CD4-positive, alpha-beta T cell treated with Interleukin-12 subunit alpha and Interleukin-12 subunit beta, for 1 hour (primary cell): Measurements from ENCODE around the gene KLHL3.
A peak's percentile ranks its signal among the peaks of the same experiment; 100 is the strongest.

Source experiments
- DNase-seq: peaks from one replicate; pipeline ENCODE4 v3.0.0-alpha.2; 2020

Gene KLHL3

DNA sequence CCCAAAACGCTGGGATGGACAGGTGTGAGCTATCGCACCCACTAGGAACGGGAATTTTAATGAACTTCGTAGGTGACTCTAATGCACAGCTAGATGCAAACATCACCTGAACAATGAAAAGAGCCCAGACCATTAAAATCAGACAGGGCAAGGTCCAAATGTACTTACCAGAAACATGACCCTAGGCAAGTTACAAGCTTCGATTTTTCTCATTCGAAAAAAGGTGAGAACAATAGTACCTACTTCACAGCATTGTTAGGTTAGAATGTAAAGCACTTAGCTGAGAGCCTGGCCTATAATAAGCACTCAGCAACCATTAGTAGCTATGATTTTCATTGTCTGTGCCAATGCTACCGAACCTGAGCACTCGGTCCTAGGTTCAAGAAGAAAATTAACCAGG lies 5.8 kb upstream of the KLHL3 start:
- DNase-seq: no peak

GRCh38 chr5:137739737-137740136 lies 3.8 kb upstream of the KLHL3 start:
- DNase-seq: no peak

DNA sequence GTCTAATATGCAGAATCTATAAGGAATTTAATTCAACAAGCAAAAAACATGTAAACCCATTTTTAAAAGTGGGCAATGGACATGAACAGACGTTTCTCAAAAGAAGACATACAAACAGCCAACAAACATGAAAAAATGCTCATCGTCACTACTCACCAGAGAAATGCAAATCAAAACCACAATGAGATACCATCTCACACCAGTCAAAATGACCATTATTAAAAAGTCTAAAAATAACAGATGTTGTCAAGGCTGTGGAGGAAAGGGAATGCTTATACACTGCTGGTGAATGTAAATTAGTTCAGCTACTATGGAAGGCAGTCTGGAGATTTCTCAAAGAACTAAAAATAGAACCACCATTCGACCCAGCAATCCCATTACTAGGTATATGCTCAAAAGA lies 3.1 kb upstream of the KLHL3 start:
- DNase-seq: no peak

GRCh38 chr5:137737349-137738131 lies 1.7 kb upstream of the KLHL3 start:
- peak; percentile 42 for DNase-seq

DNA sequence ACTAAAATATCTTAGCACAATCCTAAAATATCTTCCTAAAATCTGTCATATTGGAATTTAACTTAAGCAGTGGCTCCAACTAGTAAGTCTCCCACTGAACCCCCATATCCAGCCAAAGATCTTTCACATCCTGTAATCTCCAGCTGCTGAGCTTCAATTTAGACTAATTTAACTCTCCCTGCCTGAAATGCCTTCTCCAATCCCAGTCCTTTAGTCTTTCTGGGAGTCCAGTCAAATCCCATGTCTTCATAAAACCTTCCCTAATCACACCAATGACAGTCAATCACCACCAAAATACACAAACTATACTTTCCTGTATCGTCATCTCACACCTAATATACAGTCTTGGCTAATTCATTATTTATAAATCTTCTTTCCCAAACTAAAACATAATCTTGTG lies 607 bp upstream of the KLHL3 start:
- no peak for DNase-seq

DNA sequence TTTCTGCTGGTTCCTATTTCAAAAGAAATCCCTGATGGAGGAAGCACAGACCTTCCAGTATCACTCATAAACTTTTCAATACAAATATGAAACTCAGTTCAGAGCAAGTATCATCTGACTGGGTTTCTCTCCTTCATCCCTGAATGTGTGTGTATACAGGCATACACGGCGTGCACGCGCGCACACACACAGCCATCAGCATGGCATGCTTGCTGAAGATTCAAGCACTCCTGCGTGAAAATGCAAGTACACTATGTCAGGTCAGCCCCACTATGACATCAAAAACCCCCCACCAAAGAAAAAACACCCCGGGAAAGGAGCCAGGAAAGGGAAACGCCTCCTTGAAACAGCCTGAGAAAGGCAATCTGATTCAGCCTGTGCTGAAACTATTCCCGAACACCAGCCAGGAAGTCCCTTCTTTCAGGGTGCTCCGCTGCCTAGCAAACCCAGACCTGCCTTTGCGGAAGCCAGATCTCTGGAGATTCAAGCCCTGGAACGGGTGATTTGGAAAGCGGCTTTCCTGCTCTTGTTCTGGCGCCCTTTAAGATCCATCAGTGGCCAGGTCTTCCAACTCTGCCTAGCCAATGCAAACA lies 831 bp downstream of the KLHL3 start:
- DNase-seq: peak; percentile 9

DNA sequence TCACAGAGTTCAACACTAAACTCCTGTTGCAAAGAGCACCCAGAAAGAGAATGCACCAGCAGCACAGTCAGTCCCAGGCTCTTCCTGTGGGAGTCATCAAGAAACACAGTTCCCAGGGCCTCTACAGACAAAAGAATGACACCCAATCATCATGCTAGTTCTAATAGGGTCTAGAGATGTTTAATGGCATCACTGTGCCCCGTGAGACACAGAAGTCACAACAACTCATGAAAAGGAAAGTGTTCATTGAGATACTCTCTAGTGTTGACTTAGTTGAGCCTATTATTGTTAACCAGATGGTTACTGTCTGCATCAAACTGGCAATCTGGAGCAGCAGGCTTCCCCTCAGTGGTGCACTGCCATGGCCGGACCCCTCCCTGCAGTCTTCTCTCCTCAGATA lies 1.6 kb downstream of the KLHL3 start:
- no peak for DNase-seq

DNA sequence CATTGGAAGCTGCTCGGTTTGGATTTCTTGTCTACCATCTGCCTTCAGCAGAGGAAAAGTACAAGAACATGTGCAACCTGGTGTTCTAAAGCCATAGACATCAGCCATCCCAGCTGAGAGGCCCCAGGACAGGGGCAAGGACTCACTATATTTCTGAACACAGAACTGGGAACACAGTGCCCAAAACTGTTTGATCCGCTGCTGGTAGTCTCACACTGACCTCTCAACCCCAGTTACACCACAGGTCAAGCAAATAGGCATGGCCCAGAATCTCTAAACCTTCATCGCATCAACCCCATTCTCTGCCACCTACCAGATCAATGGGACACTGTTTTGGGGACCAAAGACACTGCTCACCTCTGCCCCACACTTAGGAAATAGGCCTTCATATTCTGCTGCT lies 2.0 kb downstream of the KLHL3 start:
- DNase-seq: no peak

- no peak for DNase-seq
Measured at GRCh38 chr5:137733006-137733405, 2.9 kb downstream of the KLHL3 start.

DNA sequence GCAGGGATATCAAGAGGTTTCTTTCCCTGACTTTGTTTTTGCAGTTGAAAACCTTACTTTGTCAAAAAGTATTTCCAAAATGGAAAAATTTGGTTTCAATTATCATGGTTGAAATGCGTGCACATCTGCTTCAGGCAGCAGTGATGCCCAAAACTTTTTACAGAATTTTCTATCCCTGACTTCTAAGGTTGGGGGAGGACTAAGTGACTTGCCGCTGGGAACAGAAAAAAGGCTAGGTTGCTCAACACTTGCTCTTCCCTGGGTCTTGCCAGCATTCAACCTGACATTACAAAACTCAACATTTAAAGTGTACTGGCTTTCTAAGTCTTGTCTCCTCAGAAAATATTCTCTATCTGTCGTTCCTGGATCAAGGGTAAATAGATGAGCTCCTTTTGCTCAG lies 4.7 kb downstream of the KLHL3 start:
- DNase-seq: no peak

- no peak for DNase-seq
Measured at GRCh38 chr5:137730336-137730735, 5.6 kb downstream of the KLHL3 start.

DNA sequence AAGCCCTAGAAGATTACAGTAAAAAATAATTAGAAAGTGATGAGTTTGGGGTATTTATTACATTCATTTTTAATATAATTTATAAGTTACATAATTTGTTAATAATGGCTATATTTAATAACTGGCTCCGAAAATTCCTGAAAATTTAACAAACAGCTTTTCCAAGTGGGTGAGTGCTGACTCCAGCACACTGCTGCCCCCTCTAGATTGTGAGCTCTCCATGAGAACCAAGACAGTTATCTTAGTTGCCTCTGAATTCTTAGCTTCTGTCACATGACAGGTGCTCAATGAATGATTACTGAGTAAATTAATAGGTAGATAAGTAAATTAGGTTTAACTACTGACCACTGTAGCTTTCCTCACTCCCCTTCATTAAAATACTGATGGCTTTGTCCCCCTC lies 7.8 kb downstream of the KLHL3 start:
- DNase-seq: no peak

DNA sequence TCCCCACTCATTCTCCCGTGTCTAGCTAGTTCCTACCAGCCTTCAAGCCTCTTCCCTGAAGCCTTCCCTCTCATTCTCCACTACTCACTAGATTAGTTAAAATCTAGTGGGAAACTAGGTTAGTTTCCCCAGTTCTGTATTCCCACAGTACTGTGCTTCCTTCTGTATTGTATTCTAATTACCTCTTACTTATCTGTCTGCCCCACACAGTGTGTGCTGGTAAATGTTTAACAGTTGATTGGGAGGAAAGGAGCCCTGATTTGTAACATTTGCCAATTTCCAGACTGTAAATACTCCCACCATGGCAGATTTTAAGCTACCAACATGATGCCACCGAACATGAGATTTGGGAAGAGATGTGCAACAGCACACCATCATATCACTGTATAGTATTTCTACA lies 8.3 kb downstream of the KLHL3 start:
- no peak for DNase-seq

GRCh38 chr5:137724251-137724650 lies 11.6 kb downstream of the KLHL3 start:
- DNase-seq: no peak

- no peak for DNase-seq
Measured at GRCh38 chr5:137718611-137719010, 17.3 kb downstream of the KLHL3 start.

DNA sequence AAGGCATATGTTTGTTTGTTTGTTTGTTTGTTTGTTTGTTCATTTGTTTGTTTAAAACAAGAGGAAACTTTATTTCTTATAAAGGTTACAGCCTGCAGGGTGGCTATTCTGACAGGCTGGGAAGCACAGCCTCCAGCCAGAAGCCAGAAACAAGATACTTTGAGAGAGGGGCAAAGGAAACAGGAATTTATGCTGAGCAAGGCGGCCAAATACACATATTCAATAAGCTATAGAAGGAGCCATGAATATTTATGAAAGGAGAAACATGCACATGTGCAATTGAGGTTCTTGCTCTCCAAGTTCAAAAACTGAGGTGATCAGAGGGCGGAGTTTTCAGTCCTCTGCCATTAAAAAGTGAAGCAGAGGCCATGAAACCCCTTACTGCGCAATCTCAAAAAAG lies 19.6 kb downstream of the KLHL3 start:
- DNase-seq: no peak

DNA sequence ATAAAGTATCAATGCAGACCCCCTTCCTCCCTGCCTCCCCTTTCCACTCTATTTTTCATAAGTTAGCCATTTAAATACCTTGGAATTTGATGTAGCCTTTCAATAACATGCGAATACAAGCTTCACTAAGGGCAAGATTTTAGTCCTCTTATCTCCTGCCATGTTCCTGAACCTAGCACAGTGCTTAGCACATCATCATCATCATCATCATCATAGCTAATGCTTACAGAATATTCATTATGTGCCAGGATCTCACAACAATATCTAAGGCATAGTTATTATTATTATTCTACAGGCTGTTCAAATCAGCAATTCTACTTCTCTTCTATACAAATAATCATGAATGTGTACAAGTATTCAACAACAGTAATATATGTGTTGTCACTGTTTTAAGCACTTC lies 20.4 kb downstream of the KLHL3 start:
- no peak for DNase-seq

- DNase-seq: no peak
Measured at GRCh38 chr5:137714946-137715345, 20.9 kb downstream of the KLHL3 start.

DNA sequence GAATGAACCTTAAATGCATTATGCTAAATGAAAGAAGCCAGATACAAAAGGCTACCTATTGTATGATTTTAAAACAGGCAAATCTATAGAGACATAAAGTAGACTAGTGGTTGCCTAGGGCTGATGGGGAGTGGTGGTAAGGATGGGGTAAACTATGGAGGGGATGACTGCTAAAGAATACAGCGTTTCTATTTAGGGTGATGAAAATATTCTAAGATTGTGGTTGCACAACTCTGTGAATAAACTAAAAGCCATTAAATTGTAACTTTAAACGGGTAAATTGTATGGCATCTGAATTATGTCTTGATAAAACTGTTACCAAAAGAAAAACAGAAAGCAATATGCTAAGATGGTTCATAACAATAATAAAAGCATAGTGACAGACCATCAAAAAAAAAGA lies 21.4 kb downstream of the KLHL3 start:
- DNase-seq: no peak

DNA sequence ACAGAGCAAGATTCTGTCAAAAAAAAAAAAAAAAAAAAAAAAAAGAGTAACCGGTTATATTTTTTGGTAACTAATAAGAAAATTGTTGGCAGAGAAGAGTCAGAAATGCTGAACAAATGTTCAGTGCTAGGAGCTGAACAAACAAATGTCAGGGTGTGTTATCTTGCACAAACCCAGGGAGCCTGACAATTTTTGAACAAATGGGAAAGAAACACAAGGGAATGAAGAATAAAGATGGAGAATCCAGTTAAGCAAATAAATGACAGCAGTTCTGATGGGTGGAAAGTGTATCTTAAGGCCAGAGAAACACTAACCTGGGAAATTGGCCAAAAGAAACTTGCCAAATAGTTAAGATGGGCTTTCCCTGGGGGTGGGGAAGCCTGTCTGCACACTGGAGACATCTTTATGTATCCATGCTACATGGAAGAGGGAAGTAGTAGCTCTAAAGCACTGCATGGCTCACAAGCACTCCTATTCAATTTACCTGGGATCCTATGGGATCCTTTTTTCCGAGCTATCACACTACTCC lies 23.7 kb downstream of the KLHL3 start:
- no peak for DNase-seq

GRCh38 chr5:137710086-137710485 lies 25.8 kb downstream of the KLHL3 start:
- DNase-seq: no peak

DNA sequence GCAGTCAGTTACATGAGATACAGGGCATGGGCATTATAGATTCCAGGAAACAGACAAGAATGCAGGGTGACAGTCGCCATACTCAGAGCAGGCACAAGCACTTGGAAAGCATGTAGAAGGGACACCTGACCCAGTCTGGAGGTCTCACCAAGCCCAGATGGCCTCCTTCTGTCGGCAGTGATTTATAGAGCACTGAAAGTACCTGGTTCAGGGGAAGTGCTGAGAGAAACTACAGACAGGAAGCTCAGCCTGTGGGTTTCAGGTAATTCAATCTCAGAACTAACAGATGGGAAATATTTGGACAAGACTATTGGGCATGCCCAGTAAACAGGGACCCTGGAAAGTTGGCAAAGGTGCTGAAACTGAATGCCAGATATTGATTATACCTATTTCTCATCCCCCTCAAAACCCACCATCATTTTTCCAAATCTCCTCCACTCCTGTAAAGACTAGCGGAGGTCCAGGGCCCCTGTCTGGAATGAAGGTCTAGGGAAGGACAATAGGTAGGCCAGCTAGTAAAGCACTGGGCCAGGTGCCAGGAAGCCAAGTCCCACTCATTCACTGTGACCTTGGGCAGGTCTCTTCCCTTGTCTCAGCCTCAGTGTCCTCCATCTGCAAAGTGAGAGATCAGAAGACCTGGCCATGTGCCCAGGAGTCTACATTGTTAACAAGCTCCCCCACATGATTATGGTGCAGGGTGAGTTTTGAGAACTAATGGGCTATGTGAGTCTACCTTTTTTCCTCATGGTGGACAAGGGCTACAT lies 26.9 kb downstream of the KLHL3 start:
- DNase-seq: no peak

DNA sequence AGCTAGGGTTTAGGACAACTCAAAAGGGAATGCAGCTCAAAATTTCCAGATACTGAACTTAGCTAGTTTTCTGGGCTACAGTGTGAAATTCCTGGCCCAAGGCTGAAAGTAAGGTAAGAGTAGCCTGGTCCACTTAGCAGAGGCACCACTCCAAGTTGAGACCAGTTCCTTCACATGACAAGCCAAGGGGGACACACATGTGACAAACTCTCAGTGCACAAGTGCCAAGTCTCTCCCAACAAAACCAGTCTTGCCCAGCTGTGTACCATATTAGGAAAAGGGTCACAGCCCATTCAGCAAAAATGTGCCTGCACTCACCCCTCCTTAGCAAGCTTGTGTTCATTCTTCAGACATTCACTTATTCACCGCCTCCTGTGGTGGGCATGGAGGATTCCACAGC lies 27.8 kb downstream of the KLHL3 start:
- no peak for DNase-seq

GRCh38 chr5:137706841-137707240 lies 29.0 kb downstream of the KLHL3 start:
- DNase-seq: no peak
